ENCODE measurements around the gene HS1BP3.
A peak's percentile ranks its signal among the peaks of the same experiment; 100 is the strongest.

HS1BP3 gene

GRCh38 chr2:20675701-20676352, 24.9 kb upstream of the HS1BP3 start:
- no peaks in the 10 kb centered on the region for H3K79me1 ChIP-seq (ENCODE audit: low read length)
- no peak overlapping the region for H4K91ac ChIP-seq (ENCODE audit: low read depth, low read length)
- no peak overlapping the region for H3K4me2 ChIP-seq (ENCODE audit: low read length)
- peaks cover 6% of the 10 kb centered on the region for H3K9me3 ChIP-seq (ENCODE audit: insufficient read depth, low read depth, low read length)
- H2BK12ac ChIP-seq (ENCODE audit: low read length): no peak overlapping the region
- no peak overlapping the region for H2AK5ac ChIP-seq (ENCODE audit: low read length)
- H4K8ac ChIP-seq (ENCODE audit: low read depth, low read length): no peak overlapping the region
- H2AFZ ChIP-seq (ENCODE audit: insufficient read depth, low read length, poor library complexity): no peak overlapping the region
- H3K4me1 ChIP-seq (ENCODE audit: control insufficient read depth in 1 of 2, insufficient read depth in 2 of 2, low read length in 2 of 2): peaks cover 4 to 13% of the 10 kb centered on the region in 2 experiments
- H3K18ac ChIP-seq (ENCODE audit: low read length): no peak overlapping the region
- H2BK120ac ChIP-seq (ENCODE audit: insufficient read depth, low read length, poor library complexity): no peak overlapping the region
- no peak overlapping the region for H4K12ac ChIP-seq (ENCODE audit: low read depth, low read length)
- no peak overlapping the region for H2BK5ac ChIP-seq (ENCODE audit: low read depth, low read length, poor library complexity)
- no peak overlapping the region for H3K4ac ChIP-seq (ENCODE audit: low read depth, low read length)
- no peak overlapping the region for H3K27ac ChIP-seq (ENCODE audit: low read depth, low read length)
- no peaks in the 10 kb centered on the region for H3K79me2 ChIP-seq (ENCODE audit: control insufficient read depth, insufficient read depth, low read length, poor library complexity)
- no peak overlapping the region for H3K9ac ChIP-seq (ENCODE audit: low read length)
- peaks cover 22% of the 10 kb centered on the region for H3K27me3 ChIP-seq (ENCODE audit: insufficient read depth, low read length)
- H3K36me3 ChIP-seq (ENCODE audit: control insufficient read depth in 1 of 2, insufficient read depth in 2 of 2, low read length in 2 of 2): peaks cover 1 to 2% of the 10 kb centered on the region in 2 experiments
- no peak overlapping the region for H3K23ac ChIP-seq (ENCODE audit: low read length)
- no peak overlapping the region for H3K14ac ChIP-seq (ENCODE audit: low read length)
- DNase-seq: no peak
- no peak overlapping the region for H3K4me3 ChIP-seq (ENCODE audit: low read depth, low read length)
- WGBS (ENCODE audit: extremely low coverage, insufficient coverage, insufficient read length): no CpG with 5 or more reads among the region's 6 CpGs

- Histone ChIP-seq H3K4ac (ENCODE audit: low read depth, low read length) (no peak overlapping the region), H3K23ac (ENCODE audit: low read length) (no peak overlapping the region), H2BK120ac (ENCODE audit: insufficient read depth, low read length, poor library complexity) (no peak overlapping the region), H3K79me1 (ENCODE audit: low read length) (no peaks in the 10 kb centered on the region), H2BK5ac (ENCODE audit: low read depth, low read length, poor library complexity) (no peak overlapping the region), H4K12ac (ENCODE audit: low read depth, low read length) (no peak overlapping the region), H3K27ac (ENCODE audit: low read depth, low read length) (no peak overlapping the region), H3K4me2 (ENCODE audit: low read length) (no peak overlapping the region), H3K4me1 (ENCODE audit: control insufficient read depth in 1 of 2, insufficient read depth in 2 of 2, low read length in 2 of 2) (peaks cover 9 to 18% of the 10 kb centered on the region in 2 experiments), H3K36me3 (ENCODE audit: control insufficient read depth in 1 of 2, insufficient read depth in 2 of 2, low read length in 2 of 2) (peaks cover 0 to 2% of the 10 kb centered on the region in 2 experiments), H3K14ac (ENCODE audit: low read length) (no peak overlapping the region), H3K9ac (ENCODE audit: low read length) (no peak overlapping the region), H2AK5ac (ENCODE audit: low read length) (no peak overlapping the region), H2AFZ (ENCODE audit: insufficient read depth, low read length, poor library complexity) (no peak overlapping the region), H2BK12ac (ENCODE audit: low read length) (no peak overlapping the region), H4K8ac (ENCODE audit: low read depth, low read length) (no peak overlapping the region), H3K18ac (ENCODE audit: low read length) (no peak overlapping the region), H3K79me2 (ENCODE audit: control insufficient read depth, insufficient read depth, low read length, poor library complexity) (no peaks in the 10 kb centered on the region), H3K9me3 (ENCODE audit: insufficient read depth, low read depth, low read length) (peaks cover 7% of the 10 kb centered on the region), H4K91ac (ENCODE audit: low read depth, low read length) (no peak overlapping the region), H3K4me3 (ENCODE audit: low read depth, low read length) (no peak overlapping the region), H3K27me3 (ENCODE audit: insufficient read depth, low read length) (peaks cover 29% of the 10 kb centered on the region)
- no CpG with 5 or more reads among the region's 16 CpGs for WGBS (ENCODE audit: extremely low coverage, insufficient coverage, insufficient read length)
- DNase-seq: peak; percentile 21 to 27
Measured at GRCh38 chr2:20674974-20675679, 24.2 kb upstream of the HS1BP3 start.

GRCh38 chr2:20674309-20674965, 23.5 kb upstream of the HS1BP3 start:
- H2AFZ ChIP-seq (ENCODE audit: insufficient read depth, low read length, poor library complexity): no peak overlapping the region
- H3K9me3 ChIP-seq (ENCODE audit: insufficient read depth, low read depth, low read length): peaks cover 10% of the 10 kb centered on the region
- no peak overlapping the region for H3K14ac ChIP-seq (ENCODE audit: low read length)
- H2BK120ac ChIP-seq (ENCODE audit: insufficient read depth, low read length, poor library complexity): no peak overlapping the region
- no peak overlapping the region for H3K18ac ChIP-seq (ENCODE audit: low read length)
- H3K4me2 ChIP-seq (ENCODE audit: low read length): no peak overlapping the region
- no peak overlapping the region for H3K4me3 ChIP-seq (ENCODE audit: low read depth, low read length)
- no peak overlapping the region for H2BK5ac ChIP-seq (ENCODE audit: low read depth, low read length, poor library complexity)
- no peak overlapping the region for H2AK5ac ChIP-seq (ENCODE audit: low read length)
- peaks cover 35% of the 10 kb centered on the region for H3K27me3 ChIP-seq (ENCODE audit: insufficient read depth, low read length)
- no peak overlapping the region for H2BK12ac ChIP-seq (ENCODE audit: low read length)
- H4K8ac ChIP-seq (ENCODE audit: low read depth, low read length): no peak overlapping the region
- no peak overlapping the region for H3K9ac ChIP-seq (ENCODE audit: low read length)
- no peak overlapping the region for H3K27ac ChIP-seq (ENCODE audit: low read depth, low read length)
- no peak overlapping the region for H4K91ac ChIP-seq (ENCODE audit: low read depth, low read length)
- no peak overlapping the region for H3K4ac ChIP-seq (ENCODE audit: low read depth, low read length)
- H4K12ac ChIP-seq (ENCODE audit: low read depth, low read length): no peak overlapping the region
- no peak for DNase-seq
- H3K36me3 ChIP-seq (ENCODE audit: control insufficient read depth in 1 of 2, insufficient read depth in 2 of 2, low read length in 2 of 2): peaks cover 0 to 2% of the 10 kb centered on the region in 2 experiments
- no peaks in the 10 kb centered on the region for H3K79me2 ChIP-seq (ENCODE audit: control insufficient read depth, insufficient read depth, low read length, poor library complexity)
- WGBS (ENCODE audit: extremely low coverage, insufficient coverage, insufficient read length): no CpG with 5 or more reads among the region's 11 CpGs
- no peaks in the 10 kb centered on the region for H3K79me1 ChIP-seq (ENCODE audit: low read length)
- no peak overlapping the region for H3K23ac ChIP-seq (ENCODE audit: low read length)
- peaks cover 9 to 18% of the 10 kb centered on the region in 2 experiments for H3K4me1 ChIP-seq (ENCODE audit: control insufficient read depth in 1 of 2, insufficient read depth in 2 of 2, low read length in 2 of 2)

- Histone ChIP-seq H3K4ac (ENCODE audit: low read depth, low read length) (no peak overlapping the region), H2BK120ac (ENCODE audit: insufficient read depth, low read length, poor library complexity) (no peak overlapping the region), H3K27ac (ENCODE audit: low read depth, low read length) (no peak overlapping the region), H2AK5ac (ENCODE audit: low read length) (no peak overlapping the region), H2BK5ac (ENCODE audit: low read depth, low read length, poor library complexity) (no peak overlapping the region), H3K79me2 (ENCODE audit: control insufficient read depth, insufficient read depth, low read length, poor library complexity) (no peaks in the 10 kb centered on the region), H3K18ac (ENCODE audit: low read length) (no peak overlapping the region), H2BK12ac (ENCODE audit: low read length) (no peak overlapping the region), H2AFZ (ENCODE audit: insufficient read depth, low read length, poor library complexity) (no peak overlapping the region), H3K36me3 (ENCODE audit: control insufficient read depth in 1 of 2, insufficient read depth in 2 of 2, low read length in 2 of 2) (peaks cover 0 to 1% of the 10 kb centered on the region in 2 experiments), H4K8ac (ENCODE audit: low read depth, low read length) (no peak overlapping the region), H3K9ac (ENCODE audit: low read length) (no peak overlapping the region), H3K4me3 (ENCODE audit: low read depth, low read length) (no peak overlapping the region), H3K27me3 (ENCODE audit: insufficient read depth, low read length) (peaks cover 42% of the 10 kb centered on the region), H3K4me2 (ENCODE audit: low read length) (no peak overlapping the region), H4K12ac (ENCODE audit: low read depth, low read length) (no peak overlapping the region), H4K91ac (ENCODE audit: low read depth, low read length) (no peak overlapping the region), H3K4me1 (ENCODE audit: control insufficient read depth in 1 of 2, insufficient read depth in 2 of 2, low read length in 2 of 2) (peaks cover 9 to 18% of the 10 kb centered on the region in 2 experiments), H3K14ac (ENCODE audit: low read length) (no peak overlapping the region), H3K9me3 (ENCODE audit: insufficient read depth, low read depth, low read length) (peaks cover 11% of the 10 kb centered on the region), H3K79me1 (ENCODE audit: low read length) (no peaks in the 10 kb centered on the region), H3K23ac (ENCODE audit: low read length) (no peak overlapping the region)
- no CpG with 5 or more reads among the region's 5 CpGs for WGBS (ENCODE audit: extremely low coverage, insufficient coverage, insufficient read length)
- DNase-seq: no peak
Measured at GRCh38 chr2:20673686-20674308, 22.9 kb upstream of the HS1BP3 start.
